GOT3 (cell line): ENCODE results near the gene RBBP8NL.

Experiments used
- DNase-seq: peaks from one replicate; lab custom pipeline; 2025; ENCODE audit warnings: mixed read lengths; lab: John Stamatoyannopoulos, UW

The RBBP8NL gene

DNA sequence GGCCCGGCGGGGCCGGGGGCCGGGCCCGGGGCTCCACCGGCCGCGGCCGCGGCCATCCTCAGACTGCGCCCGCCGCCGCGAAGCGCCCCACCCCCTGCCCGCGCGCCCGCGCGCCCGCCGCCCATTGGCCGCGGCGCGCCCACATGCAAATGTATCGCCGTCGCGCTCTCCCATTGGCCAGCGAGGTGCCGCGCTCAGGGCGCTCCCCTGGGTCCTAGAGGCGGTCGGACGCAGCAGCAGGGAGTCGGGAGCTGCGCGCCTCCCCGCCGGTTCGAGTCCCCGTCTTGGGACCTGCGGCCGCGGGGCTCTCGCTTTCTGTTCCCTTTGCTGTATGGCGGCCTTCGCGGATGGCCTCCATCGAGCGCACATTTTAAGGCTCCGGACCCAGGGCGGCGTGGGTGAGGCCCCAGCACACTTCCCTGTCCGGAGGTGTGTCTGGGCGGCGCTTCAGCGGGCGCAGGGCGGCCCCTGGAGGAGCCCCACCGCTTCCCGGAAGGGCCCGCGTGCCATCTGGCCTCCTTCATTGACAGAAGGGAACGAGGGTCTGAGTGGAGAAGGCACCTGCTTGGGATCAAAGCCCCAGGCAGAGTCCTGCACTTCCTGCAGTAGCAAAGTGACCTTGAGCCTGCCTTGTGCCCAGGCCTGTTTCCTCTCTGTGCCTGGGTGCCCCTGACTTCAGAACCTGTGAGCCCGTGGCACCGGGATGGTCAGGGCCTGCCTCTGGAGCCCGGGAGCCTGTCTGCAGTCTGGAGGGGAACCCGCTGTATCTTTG lies 19.9 kb downstream of the RBBP8NL start, which contains the start of gene CABLES2:
Gene CABLES2, minus strand, starts transcription at position 65 of the 772 bp plus-strand sequence. Its CDS starts 9 bp downstream, at position 56.
- DNase-seq: peak; percentile 66

- no peak for DNase-seq
These were observed 20.6 kb downstream of the RBBP8NL start for GRCh38 chr20:62406635-62407176.

- DNase-seq: no peak
These were observed 21.3 kb downstream of the RBBP8NL start for GRCh38 chr20:62405981-62406513.

DNA sequence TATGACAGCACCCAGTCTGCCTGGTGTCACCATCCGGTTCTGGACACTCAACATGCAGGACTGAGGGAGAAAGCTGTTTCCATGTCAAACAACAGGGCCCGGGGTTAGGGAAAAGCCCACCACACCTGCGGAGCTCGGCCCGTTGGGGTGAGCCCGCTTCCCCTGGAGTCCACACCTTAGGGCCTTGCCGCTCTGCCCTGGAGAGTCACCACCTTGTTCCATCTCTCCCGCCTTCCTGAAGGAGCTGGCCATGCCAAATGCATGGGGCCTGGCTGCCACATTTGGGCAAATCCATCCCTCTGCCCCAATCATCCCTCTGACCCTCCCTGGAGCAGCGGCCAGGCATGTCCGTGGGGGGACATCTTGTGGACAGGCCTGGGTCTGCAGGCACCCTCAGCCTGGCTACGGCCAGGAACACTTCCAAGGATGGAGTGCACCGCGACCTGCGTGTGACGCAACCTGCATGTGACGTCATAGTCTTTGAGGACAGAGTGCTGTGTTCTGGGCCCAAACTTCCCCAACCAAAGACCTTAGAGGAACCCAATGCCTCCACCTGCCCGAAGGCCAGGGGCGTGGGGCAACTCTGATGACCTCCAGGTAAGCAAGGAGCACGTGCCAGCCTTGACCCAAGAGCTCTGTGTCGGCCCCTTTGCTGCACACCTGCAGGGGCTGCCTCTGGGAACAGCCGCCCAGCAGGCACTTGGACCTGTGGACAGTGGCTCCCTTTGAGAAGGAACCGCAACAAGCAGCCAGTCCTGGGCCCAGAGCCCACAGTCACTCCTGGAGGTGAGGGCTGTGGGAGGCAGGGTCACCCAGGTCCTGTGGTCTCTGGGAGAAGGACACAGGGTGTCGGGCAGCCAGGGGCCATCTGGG lies 22.0 kb downstream of the RBBP8NL start:
- DNase-seq: no peak

DNA sequence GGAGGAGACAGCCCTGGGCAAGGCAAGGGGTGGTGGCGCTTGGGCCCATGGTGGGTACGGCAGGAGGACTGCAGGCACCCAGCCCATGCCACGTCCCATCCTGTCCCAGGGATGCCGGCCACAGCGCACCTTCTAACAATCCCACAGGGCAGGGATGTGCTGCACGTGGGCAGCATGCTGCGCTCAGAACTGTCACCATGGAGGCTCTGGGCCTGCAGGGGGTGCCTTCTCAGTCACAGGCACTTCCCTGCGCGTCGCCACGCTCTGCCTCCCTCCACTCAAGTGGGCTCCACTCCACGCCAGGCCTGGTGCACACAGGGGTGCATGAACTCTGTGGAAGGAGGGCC lies 22.6 kb downstream of the RBBP8NL start:
- no peak for DNase-seq

GRCh38 chr20:62404112-62404665 lies 23.1 kb downstream of the RBBP8NL start:
- no peak for DNase-seq

DNA sequence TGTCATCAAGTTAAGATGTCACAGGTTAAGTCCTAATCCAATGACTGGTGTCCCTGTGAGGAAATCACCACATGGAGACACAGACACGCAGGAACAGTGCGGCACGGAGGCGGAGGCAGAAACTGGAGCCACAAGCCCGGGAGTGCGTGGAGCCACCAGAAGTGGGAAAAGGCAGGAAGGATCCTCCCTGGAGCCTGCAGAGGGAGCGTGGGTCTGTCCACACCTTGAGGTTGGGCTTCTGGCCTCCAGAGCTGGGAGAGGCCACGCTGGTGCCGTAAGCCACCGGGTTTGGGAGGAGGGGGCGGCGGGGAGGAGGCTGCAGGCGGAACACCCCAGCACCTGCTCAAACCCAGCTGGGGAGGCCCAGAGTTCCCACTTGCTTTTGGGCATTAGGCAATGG lies 24.0 kb downstream of the RBBP8NL start:
- DNase-seq: no peak

DNA sequence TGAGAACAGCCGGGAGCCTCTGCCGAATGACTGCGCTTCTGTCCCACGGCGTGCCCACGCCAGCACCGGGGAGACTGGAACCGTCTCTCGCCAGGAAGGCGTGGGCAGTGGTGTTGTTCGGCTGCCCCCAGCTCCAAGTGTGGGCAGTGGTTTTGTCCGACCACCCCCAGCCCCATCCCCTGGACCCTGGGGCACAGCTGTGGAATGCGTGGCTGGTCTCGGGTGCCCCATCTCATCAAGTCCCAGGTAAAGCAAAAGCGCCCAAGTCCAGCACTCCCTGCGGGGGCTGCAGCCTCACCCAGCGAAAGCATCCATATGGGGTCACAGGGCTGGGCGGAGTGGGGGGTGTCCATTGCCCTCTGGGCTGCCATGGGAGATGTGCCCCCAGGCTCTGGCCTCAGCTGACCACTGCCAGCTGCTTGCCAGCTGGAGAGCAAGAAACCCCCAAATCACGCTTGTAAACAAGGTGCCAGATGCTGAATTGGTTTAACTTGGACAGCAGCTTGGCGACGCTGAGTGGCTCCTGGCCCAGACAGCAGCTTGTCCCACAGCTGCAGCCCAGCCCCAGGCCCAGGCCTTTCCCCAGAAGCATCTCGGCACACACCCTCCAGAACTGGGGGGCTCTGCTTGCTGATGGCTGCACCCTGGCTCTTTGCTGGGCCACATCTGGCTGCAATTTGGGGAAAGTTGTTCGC lies 24.7 kb downstream of the RBBP8NL start:
- no peak for DNase-seq

- no peak for DNase-seq
These were observed 26.0 kb downstream of the RBBP8NL start for GRCh38 chr20:62401331-62401779.

DNA sequence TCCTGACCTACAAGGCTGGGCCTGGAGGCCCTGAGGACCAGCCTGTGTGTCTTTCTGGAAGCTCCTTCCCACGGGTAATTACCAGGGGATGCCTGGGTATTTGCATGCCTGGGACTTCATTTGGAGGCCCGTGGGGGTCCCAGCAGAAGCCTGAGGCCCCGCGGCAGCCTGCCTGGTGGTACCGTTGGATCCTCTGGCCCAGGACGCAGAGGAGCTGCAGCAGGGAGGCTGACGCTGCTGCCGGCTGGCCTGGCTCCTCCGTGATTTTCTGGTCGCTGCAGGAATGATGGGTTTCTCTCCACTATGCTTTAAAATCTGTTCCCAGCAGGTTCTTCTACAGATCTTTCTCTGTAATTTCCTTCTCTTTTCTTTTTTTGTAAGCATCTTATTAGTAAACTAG lies 26.8 kb downstream of the RBBP8NL start:
- no peak for DNase-seq

DNA sequence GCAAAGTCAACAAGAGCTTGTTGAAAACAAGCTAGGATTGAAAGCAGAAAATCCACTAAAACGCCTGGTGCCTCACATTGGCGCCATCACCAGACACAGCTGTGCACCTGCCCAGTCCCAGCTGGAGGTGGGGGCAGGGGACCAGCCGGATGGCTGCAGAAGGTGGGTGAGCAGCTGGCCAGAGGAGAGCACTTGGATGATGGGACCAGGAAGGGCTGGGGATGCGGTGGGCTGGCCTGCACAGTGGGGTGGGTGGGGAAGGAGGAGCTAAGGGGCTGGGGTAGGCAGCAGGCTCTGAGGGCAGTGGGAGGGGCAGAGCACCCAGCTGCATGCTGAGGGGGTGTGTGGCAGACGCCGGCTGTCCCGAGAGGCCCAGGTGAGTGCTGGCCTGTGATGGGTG lies 27.3 kb downstream of the RBBP8NL start:
- no peak for DNase-seq

DNA sequence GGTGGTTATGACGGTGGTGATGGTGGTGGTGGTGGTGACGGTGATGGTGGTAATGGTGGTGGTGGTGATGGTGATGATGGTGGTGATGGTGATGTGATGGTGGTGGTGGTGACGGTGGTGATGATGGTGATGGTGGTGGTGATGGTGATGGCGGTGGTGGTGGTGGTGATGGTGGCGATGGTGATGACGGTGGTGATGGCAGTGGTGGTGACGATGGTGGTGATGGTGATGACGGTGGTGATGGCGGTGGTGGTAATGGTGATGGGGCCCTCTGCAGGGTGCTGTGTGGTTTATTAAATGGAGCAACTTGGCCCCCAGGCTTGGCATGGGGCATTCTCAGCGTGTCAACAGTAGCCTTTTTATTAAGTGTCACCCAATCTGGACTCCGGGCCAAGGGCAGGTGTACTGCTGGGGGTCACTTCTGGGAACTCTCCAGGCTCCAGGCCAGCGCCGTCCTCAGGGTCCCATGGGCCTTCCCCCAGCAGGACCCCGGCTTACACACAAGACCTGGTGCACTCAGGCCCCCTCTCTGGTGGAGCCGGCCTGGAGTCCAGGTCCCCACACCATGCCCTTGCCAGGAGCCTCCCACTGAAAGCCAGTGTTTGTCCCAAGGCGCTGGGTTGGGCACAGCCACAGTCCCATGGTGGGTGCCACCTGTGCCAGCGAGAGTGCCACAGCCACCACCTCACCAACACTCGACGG lies 29.1 kb downstream of the RBBP8NL start:
- DNase-seq: no peak

DNA sequence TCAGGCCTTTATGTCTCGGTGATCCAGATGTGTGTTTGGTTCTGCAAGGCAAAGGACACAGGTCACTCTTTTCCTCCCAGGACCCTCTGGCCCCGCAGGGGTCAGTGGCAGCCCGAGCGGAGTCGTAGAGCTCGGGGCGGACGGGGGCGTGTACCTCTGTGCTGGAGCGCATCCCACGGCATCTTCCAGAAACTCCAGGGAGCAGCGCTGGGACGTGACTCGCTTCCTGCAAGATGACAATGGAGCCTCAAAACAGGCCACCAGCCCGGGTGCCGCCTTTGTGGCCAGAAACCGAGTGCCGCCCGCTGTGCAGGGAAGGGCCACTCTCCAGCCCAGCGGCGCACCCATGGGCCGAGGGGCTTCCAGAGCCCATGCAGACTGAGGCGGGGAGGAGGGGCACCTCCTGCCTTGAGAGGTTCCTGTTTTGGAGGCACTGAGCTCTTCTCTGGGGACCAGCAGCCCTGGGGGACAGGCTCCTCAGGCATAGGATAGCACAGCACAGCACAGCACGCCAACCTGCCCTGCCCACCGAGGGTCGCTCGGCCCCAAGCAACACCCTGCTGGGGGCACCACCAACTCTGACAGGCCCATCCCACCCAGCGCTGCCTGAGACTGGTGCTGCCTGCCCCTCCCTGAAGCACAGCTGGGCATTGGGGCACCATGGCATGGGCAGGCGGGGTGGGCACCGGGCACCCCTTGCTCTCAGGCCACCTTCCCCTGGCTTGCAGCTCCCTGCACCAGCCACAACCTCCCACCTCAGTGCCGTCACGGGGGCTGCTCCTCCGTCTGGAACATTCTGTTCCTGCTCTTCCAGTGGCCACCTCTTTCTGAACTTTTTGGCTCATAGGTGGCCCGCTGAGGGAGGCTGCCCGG lies 30.7 kb downstream of the RBBP8NL start:
- no peak for DNase-seq

GRCh38 chr20:62395311-62396242 lies 31.8 kb downstream of the RBBP8NL start:
- no peak for DNase-seq

GRCh38 chr20:62394248-62395245 lies 32.8 kb downstream of the RBBP8NL start:
- no peak for DNase-seq

- no peak for DNase-seq
These were observed 33.5 kb downstream of the RBBP8NL start for GRCh38 chr20:62393830-62394229.

DNA sequence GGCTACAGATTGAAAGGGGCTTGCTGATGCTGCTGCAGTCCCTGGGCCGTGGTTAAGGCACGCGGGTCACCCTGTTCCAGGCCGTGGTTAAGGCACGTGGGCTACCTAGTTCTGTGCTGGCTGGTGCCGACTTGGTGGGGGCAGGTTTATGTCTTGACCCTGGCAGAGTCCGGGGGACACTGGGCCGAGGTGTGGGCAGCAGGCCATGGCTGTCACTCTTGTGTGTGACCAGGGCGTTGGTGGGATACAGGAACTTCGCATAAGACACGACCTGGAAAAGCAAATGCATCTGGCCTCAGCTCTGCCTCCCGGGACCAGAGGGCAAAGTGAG lies 34.0 kb downstream of the RBBP8NL start:
- no peak for DNase-seq
